H9 (cell line): ENCODE results near the gene REXO2. TPM values are rescaled to one million over a fixed set of nuclear protein-coding genes. Genes with fewer than 3 reads are reported as not detected.

Experiments
- DNase-seq: peaks from one replicate; pipeline ENCODE4 v3.0.0-alpha.2; 2017
- H2AFZ ChIP-seq: one replicate; pipeline ENCODE4 v1.6.1; 2013; ENCODE audit warnings: mild to moderate bottlenecking, low read length, control low read depth, moderate library complexity
- H2AK5ac ChIP-seq: 2 replicates; pipeline ENCODE4 v1.6.1; 2013; ENCODE audit warnings: low read length, control low read depth, mixed read lengths; ENCODE audit not compliant: insufficient read length
- H2BK120ac ChIP-seq: one replicate; pipeline ENCODE4 v1.6.1; 2013; ENCODE audit warnings: low read depth, mild to moderate bottlenecking, low read length, control low read depth, inconsistent platforms; ENCODE audit not compliant: poor library complexity, severe bottlenecking
- H2BK12ac ChIP-seq: 2 replicates; pipeline ENCODE4 v1.6.1; 2013; ENCODE audit warnings: low read length, control low read depth, mixed read lengths, low read depth; ENCODE audit not compliant: insufficient read length
- H2BK15ac ChIP-seq: 2 replicates; pipeline ENCODE4 v1.6.1; 2013; ENCODE audit warnings: low read depth, low read length, control low read depth
- H2BK20ac ChIP-seq: one replicate; pipeline ENCODE4 v1.6.1; 2013; ENCODE audit warnings: low read depth, mild to moderate bottlenecking, low read length, control low read depth, inconsistent platforms; ENCODE audit not compliant: poor library complexity, severe bottlenecking
- H2BK5ac ChIP-seq: 2 replicates; pipeline ENCODE4 v1.6.1; 2013; ENCODE audit warnings: low read length, control low read depth, mixed read lengths; ENCODE audit not compliant: insufficient read length
- H3K14ac ChIP-seq: 2 replicates; pipeline ENCODE4 v1.6.1; 2013; ENCODE audit warnings: low read length, control low read depth; ENCODE audit not compliant: insufficient read depth
- H3K18ac ChIP-seq: 2 replicates; pipeline ENCODE4 v1.6.1; 2013; ENCODE audit warnings: low read depth, mild to moderate bottlenecking, mixed read lengths, low read length, control low read depth; ENCODE audit not compliant: insufficient read length
- H3K23ac ChIP-seq: 2 replicates; pipeline ENCODE4 v1.6.1; 2013; ENCODE audit warnings: low read length, control low read depth, mixed read lengths, low read depth; ENCODE audit not compliant: insufficient read length
- H3K23me2 ChIP-seq: 2 replicates; pipeline ENCODE4 v1.6.1; 2013; ENCODE audit warnings: low read depth, mild to moderate bottlenecking, mixed read lengths, low read length, control low read depth; ENCODE audit not compliant: insufficient read length, poor library complexity, severe bottlenecking
- H3K27ac ChIP-seq: 2 replicates; pipeline ENCODE4 v1.5.1; 2013; ENCODE audit warnings: low read length, control low read depth, mixed read lengths, low read depth; ENCODE audit not compliant: insufficient read length
- H3K27me3 ChIP-seq: 2 replicates; pipeline ENCODE4 v1.6.1; 2013; ENCODE audit warnings: low read length, control low read depth, inconsistent platforms; ENCODE audit not compliant: insufficient read depth
- H3K4ac ChIP-seq: 2 replicates; pipeline ENCODE4 v1.6.1; 2013; ENCODE audit warnings: low read depth, mild to moderate bottlenecking, control low read depth, inconsistent platforms, low read length, moderate library complexity
- H3K4me1 ChIP-seq: 2 replicates; pipeline ENCODE4 v1.6.1; 2013; ENCODE audit warnings: low read length, control low read depth, inconsistent platforms; ENCODE audit not compliant: insufficient read depth
- H3K4me2 ChIP-seq: 2 replicates; pipeline ENCODE4 v1.6.1; 2013; ENCODE audit warnings: low read length, control low read depth, mixed read lengths; ENCODE audit not compliant: insufficient read length, insufficient read depth
- H3K56ac ChIP-seq: 2 replicates; pipeline ENCODE4 v1.6.1; 2013; ENCODE audit warnings: low read depth, mild to moderate bottlenecking, mixed read lengths, low read length, control low read depth; ENCODE audit not compliant: insufficient read length
- H3K79me1 ChIP-seq: 2 replicates; pipeline ENCODE4 v1.6.1; 2013; ENCODE audit warnings: low read depth, mild to moderate bottlenecking, moderate library complexity, low read length, control low read depth, inconsistent platforms; ENCODE audit not compliant: insufficient read depth, poor library complexity, severe bottlenecking
- H3K79me2 ChIP-seq: 2 replicates; pipeline ENCODE4 v1.6.1; 2013; ENCODE audit warnings: low read length, control low read depth, inconsistent platforms; ENCODE audit not compliant: insufficient read depth
- H3K9ac ChIP-seq: 2 replicates; pipeline ENCODE4 v1.6.1; 2013; ENCODE audit warnings: low read length, control low read depth, mixed read lengths; ENCODE audit not compliant: insufficient read length; ENCODE audit errors: extremely low read depth
- H3K9me3 ChIP-seq: one replicate; pipeline ENCODE4 v1.6.1; 2013; ENCODE audit warnings: low read depth, low read length, inconsistent platforms; ENCODE audit not compliant: control insufficient read depth
- H3T11ph ChIP-seq: one replicate; pipeline ENCODE4 v1.6.1; 2013; ENCODE audit warnings: mild to moderate bottlenecking, low read length, control low read depth, inconsistent platforms
- H4K20me1 ChIP-seq: one replicate; pipeline ENCODE4 v1.6.1; 2013; ENCODE audit not compliant: control insufficient read depth, insufficient read length, insufficient read depth
- H4K5ac ChIP-seq: 2 replicates; pipeline ENCODE4 v1.6.1; 2013; ENCODE audit warnings: low read depth, mild to moderate bottlenecking, mixed read lengths, low read length, control low read depth; ENCODE audit not compliant: insufficient read length
- H4K8ac ChIP-seq: replicated peaks from 2 replicates; pipeline ENCODE4 v1.6.1; 2013; ENCODE audit warnings: low read length, control low read depth, mixed read lengths, low read depth; ENCODE audit not compliant: insufficient read length
- H4K91ac ChIP-seq: 2 replicates; pipeline ENCODE4 v1.6.1; 2013; ENCODE audit warnings: low read depth, mild to moderate bottlenecking, moderate library complexity, mixed read lengths, low read length, control low read depth; ENCODE audit not compliant: insufficient read length
- H3K27ac Mint-ChIP-seq, 3 experiments: 2 replicates in 2 of 3; 3 replicates in 1 of 3; pipeline ENCODE4 v1.8.0; 2020 to 2021; ENCODE audit warnings: mixed read lengths in 3 of 3, mild to moderate bottlenecking in 1 of 3, moderate library complexity in 1 of 3
- H3K27me3 Mint-ChIP-seq: 2 replicates; pipeline ENCODE4 v1.8.0; 2021; ENCODE audit warnings: low read depth, mild to moderate bottlenecking, moderate library complexity, mixed read lengths
- H3K36me3 Mint-ChIP-seq, 3 experiments: 2 replicates in 2 of 3; 3 replicates in 1 of 3; pipeline ENCODE4 v1.8.0; 2020 to 2021; ENCODE audit warnings: low read depth in 3 of 3, mixed read lengths in 3 of 3; ENCODE audit not compliant: insufficient read depth in 1 of 3
- H3K4me1 Mint-ChIP-seq, 2 experiments: 2 replicates each; pipeline ENCODE4 v1.8.0; 2020; ENCODE audit warnings: mixed read lengths in 2 of 2
- H3K4me3 Mint-ChIP-seq, 2 experiments: 2 replicates in 1 of 2; 3 replicates in 1 of 2; pipeline ENCODE4 v1.8.0; 2020 to 2021; ENCODE audit warnings: mild to moderate bottlenecking in 2 of 2, mixed read lengths in 2 of 2, moderate library complexity in 1 of 2
- H3K9me3 Mint-ChIP-seq, 2 experiments: 2 replicates in 1 of 2; 3 replicates in 1 of 2; pipeline ENCODE4 v1.8.0; 2020; ENCODE audit warnings: mild to moderate bottlenecking in 2 of 2, mixed read lengths in 2 of 2, moderate library complexity in 1 of 2
- CTCF ChIP-seq: fragments of 200-600 bp; sonication (generic); conservative IDR thresholded peaks from 3 replicates; pipeline ENCODE4 v1.8.0; 2021; ENCODE audit warnings: antibody characterized with exemption, mild to moderate bottlenecking
- WGBS: extraction: QIAGEN DNeasy Blood & Tissue Kit; methylation state at CpG from one replicate; pipeline ENCODE4 v1.1.7; 2013; ENCODE audit warnings: missing lambda C conversion rate, low lambda C conversion rate, mixed read lengths; ENCODE audit not compliant: insufficient read length; ENCODE audit errors: extremely low coverage; 5-methylcytosine and 5-hydroxymethylcytosine counted together
- total RNA-seq: library from RNA; stranded (reverse); gene quantifications from 2 replicates; pipeline ENCODE4 v1.2.1, GENCODE V29; 2021

Gene REXO2
- total RNA-seq, 1 experiment from 2014 or later = 92.8 TPM

GRCh38 chr11:114440971-114441763 lies 1.9 kb downstream of the REXO2 start:
- Histone ChIP-seq H3K56ac (no peak overlapping the region), H3K23me2 (peaks cover 3% of the 10 kb centered on the region), H3K14ac (no peak overlapping the region), H3T11ph (no peak overlapping the region), H2AFZ (no peak overlapping the region), H3K18ac (no peak overlapping the region), H2BK120ac (no peak overlapping the region), H2BK12ac (no peak overlapping the region), H3K4me2 (peak overlapping the region; percentile 71), H4K20me1 (no peaks in the 10 kb centered on the region), H4K5ac (no peak overlapping the region), H3K27me3 (no peaks in the 10 kb centered on the region), H2BK15ac (no peak overlapping the region), H2AK5ac (no peak overlapping the region), H3K27ac (no peak overlapping the region), H3K4ac (no peak overlapping the region), H3K4me1 (peaks cover 4% of the 10 kb centered on the region; the same call in 1 of the 2 replicates), H3K23ac (no peak overlapping the region), H3K9ac (no peak overlapping the region), H4K8ac (no peak overlapping the region), H3K9me3 (no peaks in the 10 kb centered on the region), H3K79me1 (no peaks in the 10 kb centered on the region), H3K79me2 (peaks cover 31% of the 10 kb centered on the region; the same call in 1 of the 2 replicates), H2BK20ac (no peak overlapping the region), H2BK5ac (no peak overlapping the region), H4K91ac (no peak overlapping the region)
- TF ChIP-seq CTCF = no peak
- no CpG with 5 or more reads among the region's 7 CpGs for WGBS
- H3K27ac Mint-ChIP-seq = peak overlapping the region in 2 of 3 experiments; percentile 40 to 90; a peak in 5 of 7 replicates
- peaks cover 9 to 32% (median 29%) of the 10 kb centered on the region in 3 experiments; a peak in 6 of 7 replicates for H3K36me3 Mint-ChIP-seq
- no peak for DNase-seq
- H3K27me3 Mint-ChIP-seq = no peaks in the 10 kb centered on the region
- H3K4me3 Mint-ChIP-seq = peak overlapping the region; percentile 47 to 76
- H3K4me1 Mint-ChIP-seq = peaks cover 37 to 38% of the 10 kb centered on the region in 2 experiments
- H3K9me3 Mint-ChIP-seq = no peaks in the 10 kb centered on the region
